H9 (cell line): ENCODE data around the gene ODC1. TPM values are rescaled to one million over a fixed set of nuclear protein-coding genes. Genes with fewer than 3 reads are reported as not detected.

Experiments
- DNase-seq: peaks from one replicate; pipeline ENCODE4 v3.0.0-alpha.2; 2017
- H2AFZ ChIP-seq: one replicate; pipeline ENCODE4 v1.6.1; 2013; ENCODE audit warnings: mild to moderate bottlenecking, low read length, control low read depth, moderate library complexity
- H2AK5ac ChIP-seq: 2 replicates; pipeline ENCODE4 v1.6.1; 2013; ENCODE audit warnings: low read length, control low read depth, mixed read lengths; ENCODE audit not compliant: insufficient read length
- H2BK120ac ChIP-seq: one replicate; pipeline ENCODE4 v1.6.1; 2013; ENCODE audit warnings: low read depth, mild to moderate bottlenecking, low read length, control low read depth, inconsistent platforms; ENCODE audit not compliant: poor library complexity, severe bottlenecking
- H2BK12ac ChIP-seq: 2 replicates; pipeline ENCODE4 v1.6.1; 2013; ENCODE audit warnings: low read length, control low read depth, mixed read lengths, low read depth; ENCODE audit not compliant: insufficient read length
- H2BK15ac ChIP-seq: 2 replicates; pipeline ENCODE4 v1.6.1; 2013; ENCODE audit warnings: low read depth, low read length, control low read depth
- H2BK20ac ChIP-seq: one replicate; pipeline ENCODE4 v1.6.1; 2013; ENCODE audit warnings: low read depth, mild to moderate bottlenecking, low read length, control low read depth, inconsistent platforms; ENCODE audit not compliant: poor library complexity, severe bottlenecking
- H2BK5ac ChIP-seq: 2 replicates; pipeline ENCODE4 v1.6.1; 2013; ENCODE audit warnings: low read length, control low read depth, mixed read lengths; ENCODE audit not compliant: insufficient read length
- H3K14ac ChIP-seq: 2 replicates; pipeline ENCODE4 v1.6.1; 2013; ENCODE audit warnings: low read length, control low read depth; ENCODE audit not compliant: insufficient read depth
- H3K18ac ChIP-seq: 2 replicates; pipeline ENCODE4 v1.6.1; 2013; ENCODE audit warnings: low read depth, mild to moderate bottlenecking, mixed read lengths, low read length, control low read depth; ENCODE audit not compliant: insufficient read length
- H3K23ac ChIP-seq: 2 replicates; pipeline ENCODE4 v1.6.1; 2013; ENCODE audit warnings: low read length, control low read depth, mixed read lengths, low read depth; ENCODE audit not compliant: insufficient read length
- H3K23me2 ChIP-seq: 2 replicates; pipeline ENCODE4 v1.6.1; 2013; ENCODE audit warnings: low read depth, mild to moderate bottlenecking, mixed read lengths, low read length, control low read depth; ENCODE audit not compliant: insufficient read length, poor library complexity, severe bottlenecking
- H3K27ac ChIP-seq: 2 replicates; pipeline ENCODE4 v1.5.1; 2013; ENCODE audit warnings: low read length, control low read depth, mixed read lengths, low read depth; ENCODE audit not compliant: insufficient read length
- H3K27me3 ChIP-seq: 2 replicates; pipeline ENCODE4 v1.6.1; 2013; ENCODE audit warnings: low read length, control low read depth, inconsistent platforms; ENCODE audit not compliant: insufficient read depth
- H3K4ac ChIP-seq: 2 replicates; pipeline ENCODE4 v1.6.1; 2013; ENCODE audit warnings: low read depth, mild to moderate bottlenecking, control low read depth, inconsistent platforms, low read length, moderate library complexity
- H3K4me1 ChIP-seq: 2 replicates; pipeline ENCODE4 v1.6.1; 2013; ENCODE audit warnings: low read length, control low read depth, inconsistent platforms; ENCODE audit not compliant: insufficient read depth
- H3K4me2 ChIP-seq: 2 replicates; pipeline ENCODE4 v1.6.1; 2013; ENCODE audit warnings: low read length, control low read depth, mixed read lengths; ENCODE audit not compliant: insufficient read length, insufficient read depth
- H3K56ac ChIP-seq: 2 replicates; pipeline ENCODE4 v1.6.1; 2013; ENCODE audit warnings: low read depth, mild to moderate bottlenecking, mixed read lengths, low read length, control low read depth; ENCODE audit not compliant: insufficient read length
- H3K79me1 ChIP-seq: 2 replicates; pipeline ENCODE4 v1.6.1; 2013; ENCODE audit warnings: low read depth, mild to moderate bottlenecking, moderate library complexity, low read length, control low read depth, inconsistent platforms; ENCODE audit not compliant: insufficient read depth, poor library complexity, severe bottlenecking
- H3K79me2 ChIP-seq: 2 replicates; pipeline ENCODE4 v1.6.1; 2013; ENCODE audit warnings: low read length, control low read depth, inconsistent platforms; ENCODE audit not compliant: insufficient read depth
- H3K9ac ChIP-seq: 2 replicates; pipeline ENCODE4 v1.6.1; 2013; ENCODE audit warnings: low read length, control low read depth, mixed read lengths; ENCODE audit not compliant: insufficient read length; ENCODE audit errors: extremely low read depth
- H3K9me3 ChIP-seq: one replicate; pipeline ENCODE4 v1.6.1; 2013; ENCODE audit warnings: low read depth, low read length, inconsistent platforms; ENCODE audit not compliant: control insufficient read depth
- H3T11ph ChIP-seq: one replicate; pipeline ENCODE4 v1.6.1; 2013; ENCODE audit warnings: mild to moderate bottlenecking, low read length, control low read depth, inconsistent platforms
- H4K20me1 ChIP-seq: one replicate; pipeline ENCODE4 v1.6.1; 2013; ENCODE audit not compliant: control insufficient read depth, insufficient read length, insufficient read depth
- H4K5ac ChIP-seq: 2 replicates; pipeline ENCODE4 v1.6.1; 2013; ENCODE audit warnings: low read depth, mild to moderate bottlenecking, mixed read lengths, low read length, control low read depth; ENCODE audit not compliant: insufficient read length
- H4K8ac ChIP-seq: replicated peaks from 2 replicates; pipeline ENCODE4 v1.6.1; 2013; ENCODE audit warnings: low read length, control low read depth, mixed read lengths, low read depth; ENCODE audit not compliant: insufficient read length
- H4K91ac ChIP-seq: 2 replicates; pipeline ENCODE4 v1.6.1; 2013; ENCODE audit warnings: low read depth, mild to moderate bottlenecking, moderate library complexity, mixed read lengths, low read length, control low read depth; ENCODE audit not compliant: insufficient read length
- H3K27ac Mint-ChIP-seq, 3 experiments: 2 replicates in 2 of 3; 3 replicates in 1 of 3; pipeline ENCODE4 v1.8.0; 2020 to 2021; ENCODE audit warnings: mixed read lengths in 3 of 3, mild to moderate bottlenecking in 1 of 3, moderate library complexity in 1 of 3
- H3K27me3 Mint-ChIP-seq: 2 replicates; pipeline ENCODE4 v1.8.0; 2021; ENCODE audit warnings: low read depth, mild to moderate bottlenecking, moderate library complexity, mixed read lengths
- H3K36me3 Mint-ChIP-seq, 3 experiments: 2 replicates in 2 of 3; 3 replicates in 1 of 3; pipeline ENCODE4 v1.8.0; 2020 to 2021; ENCODE audit warnings: low read depth in 3 of 3, mixed read lengths in 3 of 3; ENCODE audit not compliant: insufficient read depth in 1 of 3
- H3K4me1 Mint-ChIP-seq, 2 experiments: 2 replicates each; pipeline ENCODE4 v1.8.0; 2020; ENCODE audit warnings: mixed read lengths in 2 of 2
- H3K4me3 Mint-ChIP-seq, 2 experiments: 2 replicates in 1 of 2; 3 replicates in 1 of 2; pipeline ENCODE4 v1.8.0; 2020 to 2021; ENCODE audit warnings: mild to moderate bottlenecking in 2 of 2, mixed read lengths in 2 of 2, moderate library complexity in 1 of 2
- H3K9me3 Mint-ChIP-seq, 2 experiments: 2 replicates in 1 of 2; 3 replicates in 1 of 2; pipeline ENCODE4 v1.8.0; 2020; ENCODE audit warnings: mild to moderate bottlenecking in 2 of 2, mixed read lengths in 2 of 2, moderate library complexity in 1 of 2
- CTCF ChIP-seq: fragments of 200-600 bp; sonication (generic); conservative IDR thresholded peaks from 3 replicates; pipeline ENCODE4 v1.8.0; 2021; ENCODE audit warnings: antibody characterized with exemption, mild to moderate bottlenecking
- WGBS: extraction: QIAGEN DNeasy Blood & Tissue Kit; methylation state at CpG from one replicate; pipeline ENCODE4 v1.1.7; 2013; ENCODE audit warnings: missing lambda C conversion rate, low lambda C conversion rate, mixed read lengths; ENCODE audit not compliant: insufficient read length; ENCODE audit errors: extremely low coverage; 5-methylcytosine and 5-hydroxymethylcytosine counted together
- total RNA-seq: library from RNA; stranded (reverse); gene quantifications from 2 replicates; pipeline ENCODE4 v1.2.1, GENCODE V29; 2021

ODC1 gene
- total RNA-seq, 1 experiment from 2014 or later, result 48.3 TPM

- Histone ChIP-seq H3K27ac (no peak overlapping the region), H3T11ph (no peak overlapping the region), H2BK20ac (no peak overlapping the region), H4K20me1 (peaks cover under 1% of the 10 kb centered on the region), H3K4me1 (no peaks in the 10 kb centered on the region; the same call in 1 of the 2 replicates), H3K14ac (no peak overlapping the region; the same call in 1 of the 2 replicates), H3K18ac (no peak overlapping the region), H2AK5ac (no peak overlapping the region), H3K79me2 (no peaks in the 10 kb centered on the region), H4K8ac (no peak overlapping the region), H3K4ac (no peak overlapping the region), H3K27me3 (no peaks in the 10 kb centered on the region; the same call in 1 of the 2 replicates), H2BK15ac (no peak overlapping the region), H3K9me3 (no peaks in the 10 kb centered on the region), H4K5ac (no peak overlapping the region), H3K9ac (no peak overlapping the region), H3K23me2 (peaks cover 1% of the 10 kb centered on the region), H3K4me2 (no peak overlapping the region), H3K56ac (no peak overlapping the region), H3K23ac (no peak overlapping the region), H2AFZ (no peak overlapping the region), H3K79me1 (no peaks in the 10 kb centered on the region), H4K91ac (no peak overlapping the region), H2BK120ac (no peak overlapping the region), H2BK12ac (no peak overlapping the region), H2BK5ac (no peak overlapping the region)
- peak overlapping the region in 1 of 3 experiments; percentile 27; a peak in 2 of 7 replicates for H3K27ac Mint-ChIP-seq
- no CpG with 5 or more reads among the region's 9 CpGs for WGBS
- no peak for DNase-seq
- no peak overlapping the region for H3K4me3 Mint-ChIP-seq
- H3K36me3 Mint-ChIP-seq, result no peaks in the 10 kb centered on the region; a peak in 1 of 7 replicates
- H3K27me3 Mint-ChIP-seq, result peaks cover 15% of the 10 kb centered on the region
- H3K4me1 Mint-ChIP-seq, result peaks cover 13 to 21% of the 10 kb centered on the region in 2 experiments
- no peak for TF ChIP-seq CTCF
- H3K9me3 Mint-ChIP-seq, result no peaks in the 10 kb centered on the region
Observed at GRCh38 chr2:10453905-10454298, 5.8 kb upstream of the ODC1 start.
